Stimulated activated naive B cell treated with anti-CD40 and anti-IgM and Interleukin-4, amounts not matched to agents 10 μg/mL and 1 μg/mL and 100 μg/mL, for 72 hours (primary cell): ENCODE measurements around the gene KIF18B.

Experiments
- ATAC-seq, 2 donors: fragments of 150-1000 bp; cut with Tn5 transposase; replicated peaks; 2 replicates each; pipeline ENCODE4 v1.10.0; 2021; ENCODE audit warnings: moderate library complexity in 1 of 2
- DNase-seq: peaks from one replicate; pipeline ENCODE4 v3.0.0; 2021
- H3K27ac Mint-ChIP-seq: one replicate; pipeline ENCODE4 v1.8.0; 2022; ENCODE audit warnings: mild to moderate bottlenecking, mixed read lengths
- H3K27me3 Mint-ChIP-seq, 2 donors: one replicate each; pipeline ENCODE4 v1.8.0; 2022; ENCODE audit warnings: mixed read lengths in 2 of 2
- H3K36me3 Mint-ChIP-seq, 2 donors: one replicate each; pipeline ENCODE4 v1.8.0; 2022; ENCODE audit warnings: mixed read lengths in 2 of 2, mild to moderate bottlenecking in 1 of 2
- H3K4me1 Mint-ChIP-seq, 2 donors: one replicate each; pipeline ENCODE4 v1.8.0; 2022; ENCODE audit warnings: mixed read lengths in 2 of 2, mild to moderate bottlenecking in 1 of 2
- H3K4me3 Mint-ChIP-seq, 2 donors: one replicate each; pipeline ENCODE4 v1.8.0; 2022; ENCODE audit warnings: mild to moderate bottlenecking in 2 of 2, mixed read lengths in 2 of 2, moderate library complexity in 1 of 2
- H3K9me3 Mint-ChIP-seq, 2 donors: one replicate each; pipeline ENCODE4 v1.8.0; 2022; ENCODE audit warnings: mixed read lengths in 2 of 2, mild to moderate bottlenecking in 1 of 2

The KIF18B gene

GRCh38 chr17:44922136-44922535 is 25.4 kb downstream of the KIF18B start:
- no peaks in the 10 kb centered on the region for H3K36me3 Mint-ChIP-seq
- H3K27me3 Mint-ChIP-seq = peaks cover 15 to 27% of the 10 kb centered on the region in 2 donors
- no peak overlapping the region for H3K4me3 Mint-ChIP-seq
- DNase-seq (no peak), ATAC-seq (no peak)
- no peak overlapping the region for H3K27ac Mint-ChIP-seq
- peaks cover 16 to 17% of the 10 kb centered on the region in 2 donors for H3K4me1 Mint-ChIP-seq
- no peaks in the 10 kb centered on the region for H3K9me3 Mint-ChIP-seq

- DNase-seq = no peak
- Mint-ChIP-seq H3K9me3 (no peaks in the 10 kb centered on the region), H3K4me3 (no peak overlapping the region), H3K36me3 (no peaks in the 10 kb centered on the region), H3K27me3 (peaks cover 15 to 34% of the 10 kb centered on the region in 2 donors), H3K27ac (peak overlapping the region; percentile 47), H3K4me1 (peaks cover 16 to 17% of the 10 kb centered on the region in 2 donors)
- ATAC-seq = no peak
Measured at GRCh38 chr17:44921122-44921882, 26.3 kb downstream of the KIF18B start.

- Mint-ChIP-seq H3K27ac (no peak overlapping the region), H3K27me3 (peaks cover 20 to 42% of the 10 kb centered on the region in 2 donors), H3K9me3 (no peaks in the 10 kb centered on the region), H3K4me3 (peak overlapping the region in 1 of 2 donors; percentile 26), H3K4me1 (peaks cover 16 to 17% of the 10 kb centered on the region in 2 donors), H3K36me3 (no peaks in the 10 kb centered on the region)
- ATAC-seq = peak; percentile 49 to 51
- DNase-seq = no peak
Measured at GRCh38 chr17:44920565-44920940, 27.0 kb downstream of the KIF18B start.

GRCh38 chr17:44919885-44920564 is 27.5 kb downstream of the KIF18B start:
- Mint-ChIP-seq H3K4me1 (peaks cover 16 to 17% of the 10 kb centered on the region in 2 donors), H3K27me3 (peaks cover 20 to 47% of the 10 kb centered on the region in 2 donors), H3K36me3 (no peaks in the 10 kb centered on the region), H3K9me3 (no peaks in the 10 kb centered on the region), H3K4me3 (peak overlapping the region in 1 of 2 donors; percentile 26), H3K27ac (peak overlapping the region; percentile 17)
- peak; percentile 92 for ATAC-seq
- DNase-seq = peak; percentile 72

GRCh38 chr17:44919411-44919810 is 28.2 kb downstream of the KIF18B start:
- ATAC-seq = no peak
- Mint-ChIP-seq H3K27ac (no peak overlapping the region), H3K9me3 (no peaks in the 10 kb centered on the region)

GRCh38 chr17:44918006-44918405 is 29.6 kb downstream of the KIF18B start:
- no peak overlapping the region for H3K4me3 Mint-ChIP-seq
- peaks cover 17 to 21% of the 10 kb centered on the region in 2 donors for H3K4me1 Mint-ChIP-seq
- no peak for DNase-seq
- H3K9me3 Mint-ChIP-seq = no peaks in the 10 kb centered on the region
- peaks cover 26 to 63% of the 10 kb centered on the region in 2 donors for H3K27me3 Mint-ChIP-seq
- H3K27ac Mint-ChIP-seq = no peak overlapping the region
- ATAC-seq = no peak
- H3K36me3 Mint-ChIP-seq = no peaks in the 10 kb centered on the region

More at GRCh38 chr17:44919411-44919810, 28.2 kb downstream of the KIF18B start:
- DNase-seq = no peak
- Mint-ChIP-seq H3K36me3 (no peaks in the 10 kb centered on the region), H3K4me1 (peaks cover 16 to 17% of the 10 kb centered on the region in 2 donors), H3K27me3 (peaks cover 20 to 53% of the 10 kb centered on the region in 2 donors), H3K4me3 (no peak overlapping the region)

GRCh38 chr17:44917456-44917855 is 30.1 kb downstream of the KIF18B start:
- ATAC-seq = no peak
- no peaks in the 10 kb centered on the region for H3K9me3 Mint-ChIP-seq
- no peak for DNase-seq
- H3K4me3 Mint-ChIP-seq = no peak overlapping the region
- no peaks in the 10 kb centered on the region for H3K36me3 Mint-ChIP-seq
- no peak overlapping the region for H3K27ac Mint-ChIP-seq
- peaks cover 28 to 61% of the 10 kb centered on the region in 2 donors for H3K27me3 Mint-ChIP-seq
- peaks cover 17 to 21% of the 10 kb centered on the region in 2 donors for H3K4me1 Mint-ChIP-seq

- H3K36me3 Mint-ChIP-seq = no peaks in the 10 kb centered on the region
- H3K27me3 Mint-ChIP-seq = peaks cover 27 to 60% of the 10 kb centered on the region in 2 donors
- ATAC-seq (no peak), DNase-seq (no peak)
- peaks cover 17 to 21% of the 10 kb centered on the region in 2 donors for H3K4me1 Mint-ChIP-seq
- peak overlapping the region; percentile 21 for H3K27ac Mint-ChIP-seq
- no peak overlapping the region for H3K4me3 Mint-ChIP-seq
- no peaks in the 10 kb centered on the region for H3K9me3 Mint-ChIP-seq
Measured at GRCh38 chr17:44916781-44917241, 30.8 kb downstream of the KIF18B start.

- Mint-ChIP-seq H3K9me3 (no peaks in the 10 kb centered on the region), H3K36me3 (no peaks in the 10 kb centered on the region), H3K4me1 (peaks cover 20 to 23% of the 10 kb centered on the region in 2 donors), H3K27ac (no peak overlapping the region), H3K27me3 (peaks cover 27 to 58% of the 10 kb centered on the region in 2 donors), H3K4me3 (no peak overlapping the region)
- no peak for DNase-seq
- ATAC-seq = no peak
Measured at GRCh38 chr17:44915862-44916780, 31.5 kb downstream of the KIF18B start.

GRCh38 chr17:44915321-44915726 is 32.2 kb downstream of the KIF18B start, which contains the start of gene GFAP:
Gene GFAP (minus strand): TSS chr17:44915500. CDS start chr17:44915486, 14 bp downstream.
- Mint-ChIP-seq H3K9me3 (no peaks in the 10 kb centered on the region), H3K36me3 (no peaks in the 10 kb centered on the region), H3K4me1 (peaks cover 17 to 23% of the 10 kb centered on the region in 2 donors), H3K4me3 (no peak within 1 kb of the TSS), H3K27me3 (peaks cover 30 to 58% of the 10 kb centered on the region in 2 donors), H3K27ac (no peak within 1 kb of the TSS)
- DNase-seq (no peak), ATAC-seq (no peak)

- H3K36me3 Mint-ChIP-seq = no peaks in the 10 kb centered on the region
Measured at GRCh38 chr17:44914698-44915271, 32.8 kb downstream of the KIF18B start.

GRCh38 chr17:44914148-44914547 is 33.4 kb downstream of the KIF18B start:
- ATAC-seq (peak in 1 of 2 donors; percentile 51), DNase-seq (no peak)
- peaks cover 34 to 59% of the 10 kb centered on the region in 2 donors for H3K27me3 Mint-ChIP-seq

More at GRCh38 chr17:44914698-44915271, 32.8 kb downstream of the KIF18B start:
- Mint-ChIP-seq H3K4me1 (peaks cover 12 to 17% of the 10 kb centered on the region in 2 donors), H3K27me3 (peaks cover 34 to 59% of the 10 kb centered on the region in 2 donors), H3K9me3 (no peaks in the 10 kb centered on the region), H3K27ac (no peak overlapping the region), H3K4me3 (no peak overlapping the region)
- no peak for DNase-seq
- no peak for ATAC-seq

GRCh38 chr17:44913676-44914075 is 33.9 kb downstream of the KIF18B start:
- H3K27ac Mint-ChIP-seq = peak overlapping the region; percentile 6
- DNase-seq = no peak
- ATAC-seq = no peak
- H3K4me1 Mint-ChIP-seq = peaks cover 11 to 14% of the 10 kb centered on the region in 2 donors
- no peak overlapping the region for H3K4me3 Mint-ChIP-seq
- peaks cover 37 to 61% of the 10 kb centered on the region in 2 donors for H3K27me3 Mint-ChIP-seq
- no peaks in the 10 kb centered on the region for H3K9me3 Mint-ChIP-seq
- no peaks in the 10 kb centered on the region for H3K36me3 Mint-ChIP-seq

More at GRCh38 chr17:44914148-44914547, 33.4 kb downstream of the KIF18B start:
- Mint-ChIP-seq H3K9me3 (no peaks in the 10 kb centered on the region), H3K4me1 (peaks cover 11 to 14% of the 10 kb centered on the region in 2 donors), H3K36me3 (no peaks in the 10 kb centered on the region), H3K4me3 (no peak overlapping the region), H3K27ac (no peak overlapping the region)
